GM12891 (cell line): ENCODE data around the gene PHF2.

Source experiments
- PAX5 ChIP-seq: IDR thresholded peaks from 2 replicates; pipeline ENCODE4 v1.6.1; 2011; ENCODE audit warnings: low read length, moderate library complexity, mild to moderate bottlenecking; ENCODE audit not compliant: insufficient read depth, severe bottlenecking
- POLR2A ChIP-seq: IDR thresholded peaks from 2 replicates; pipeline ENCODE4 v1.6.1; 2011; ENCODE audit warnings: low read depth, low read length, control low read depth
- POLR2AphosphoS5 ChIP-seq: IDR thresholded peaks from 2 replicates; pipeline ENCODE4 v1.6.1; 2011; ENCODE audit warnings: low read depth, low read length, control low read depth
- TAF1 ChIP-seq: IDR thresholded peaks from 2 replicates; pipeline ENCODE4 v1.6.1; 2011; ENCODE audit warnings: low read depth, low read length, control low read depth

DNA sequence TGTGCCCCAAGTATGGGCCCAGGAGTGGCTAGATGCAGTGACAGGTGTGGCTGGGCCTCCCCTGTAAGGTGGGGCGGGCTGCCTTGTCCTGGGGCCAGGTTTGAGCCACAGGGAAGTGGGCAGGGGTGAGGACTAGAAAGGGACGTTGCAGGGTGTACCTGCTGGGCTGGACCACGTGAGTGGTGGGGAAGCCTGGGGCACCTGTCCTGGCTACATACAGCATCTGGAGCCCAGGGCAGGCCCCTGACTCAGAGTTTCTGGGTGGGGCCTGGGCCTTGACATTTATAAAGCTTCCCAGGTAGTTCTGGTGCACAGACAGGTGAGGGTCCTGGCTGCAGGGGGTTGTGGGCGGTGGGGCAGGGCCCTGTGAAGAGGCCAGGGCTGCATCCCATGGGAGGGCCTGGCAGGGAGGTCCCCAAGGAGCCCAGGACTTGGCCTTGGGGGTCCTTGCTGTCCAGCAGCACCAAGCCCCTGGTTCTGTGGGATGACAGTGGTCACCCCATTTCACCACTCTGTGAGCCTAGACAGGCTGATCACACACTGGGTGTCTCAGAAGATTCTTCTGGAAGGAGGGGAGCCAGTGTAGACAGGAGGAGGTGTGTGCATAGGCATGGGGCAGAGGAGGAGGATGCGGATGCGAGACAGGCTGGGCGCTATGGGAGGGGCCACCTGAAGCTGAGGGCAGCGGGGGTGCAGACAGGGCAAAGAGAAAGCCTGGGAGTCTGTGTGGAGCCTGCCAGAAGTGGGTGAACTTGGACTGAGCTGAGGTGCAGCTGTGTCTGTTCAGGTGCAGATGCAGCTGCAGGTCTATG is 94.0 kb downstream of the PHF2 start:
- TF ChIP-seq POLR2AphosphoS5 (no peak), TAF1 (no peak), POLR2A (no peak), PAX5 (no peak)
